Measurements from ENCODE around the gene TAS2R19. TPM values are rescaled to one million over a fixed set of nuclear protein-coding genes. Genes with fewer than 3 reads are reported as not detected.

Gene TAS2R19
- total RNA-seq, 2 donors from 2014 or later: 3.0 to 4.2 TPM

Other genes starting within 250 kb of the TAS2R19 start
- not detected for gene TAS2R7, start 220.0 kb downstream of the TAS2R19 start, total RNA-seq
- not detected for gene TAS2R8, start 215.3 kb downstream of the TAS2R19 start, total RNA-seq
- not detected for gene TAS2R9, start 212.5 kb downstream of the TAS2R19 start, total RNA-seq
- under 1 TPM in 1 of 2 donors, not detected in 1; 0.52 TPM for gene TAS2R10, start 196.3 kb downstream of the TAS2R19 start, total RNA-seq
- gene PRR4, start 173.1 kb downstream of the TAS2R19 start, total RNA-seq: 1 to 10 TPM in 1 of 2 donors, not detected in 1; 3.4 TPM
- gene PRH1, start 138.4 kb downstream of the TAS2R19 start, total RNA-seq: 100 to 1,000 TPM in 1 of 2 donors, 10 to 100 TPM in 1; 16.6 to 106 TPM
- gene TAS2R13, start 113.1 kb downstream of the TAS2R19 start, total RNA-seq: 1 to 10 TPM; 2.3 to 3.1 TPM
- not detected for gene PRH2, start 93.4 kb downstream of the TAS2R19 start, total RNA-seq
- gene TAS2R14, start 83.4 kb downstream of the TAS2R19 start, total RNA-seq: 1 to 10 TPM; 4.0 to 4.9 TPM
- gene TAS2R50, start 35.7 kb downstream of the TAS2R19 start, total RNA-seq: 1 to 10 TPM; 3.1 to 3.3 TPM
- gene TAS2R20, start 24.3 kb downstream of the TAS2R19 start, total RNA-seq: 1 to 10 TPM; 2.6 to 7.5 TPM
- gene TAS2R31, start 8.8 kb upstream of the TAS2R19 start, total RNA-seq: 1 to 10 TPM; 7.0 to 8.9 TPM
- 1 to 10 TPM in 1 of 2 donors, not detected in 1; 3.9 TPM for gene TAS2R46, start 39.7 kb upstream of the TAS2R19 start, total RNA-seq
- gene TAS2R43, start 69.7 kb upstream of the TAS2R19 start, total RNA-seq: 1 to 10 TPM; 4.9 to 8.6 TPM
- gene TAS2R30, start 112.0 kb upstream of the TAS2R19 start, total RNA-seq: 10 to 100 TPM in 1 of 2 donors, 1 to 10 TPM in 1; 9.2 to 12.2 TPM
- 1 to 10 TPM; 3.6 to 5.9 TPM for gene SMIM10L1, start 148.6 kb upstream of the TAS2R19 start, total RNA-seq
- not detected for gene TAS2R42, start 164.3 kb upstream of the TAS2R19 start, total RNA-seq
- not detected for gene PRB3, start 247.1 kb upstream of the TAS2R19 start, total RNA-seq